PC-3 (cell line): ENCODE results near the gene ATP5PD.

ENCODE experiments used
- EZH2 ChIP-seq: fragments of 300-600 bp; sonication (generic); IDR thresholded peaks from one replicate; pipeline ENCODE4 v1.6.1; 2017; ENCODE audit warnings: antibody characterized with exemption, mild to moderate bottlenecking, low read length; ENCODE audit not compliant: unreplicated experiment
- EZH2phosphoT487 ChIP-seq: fragments of 300-600 bp; sonication (generic); IDR thresholded peaks from 2 replicates; pipeline ENCODE4 v1.6.1; 2018; ENCODE audit warnings: mild to moderate bottlenecking, antibody characterized with exemption, low read length, borderline replicate concordance
- TF ChIP-seq, protein P1 (sequence below): fragments of 300-600 bp; sonication (generic); conservative IDR thresholded peaks from 2 replicates; pipeline ENCODE4 v1.5.1; 2017; ENCODE audit warnings: antibody characterized with exemption, low read depth, mild to moderate bottlenecking, low read length

DNA sequence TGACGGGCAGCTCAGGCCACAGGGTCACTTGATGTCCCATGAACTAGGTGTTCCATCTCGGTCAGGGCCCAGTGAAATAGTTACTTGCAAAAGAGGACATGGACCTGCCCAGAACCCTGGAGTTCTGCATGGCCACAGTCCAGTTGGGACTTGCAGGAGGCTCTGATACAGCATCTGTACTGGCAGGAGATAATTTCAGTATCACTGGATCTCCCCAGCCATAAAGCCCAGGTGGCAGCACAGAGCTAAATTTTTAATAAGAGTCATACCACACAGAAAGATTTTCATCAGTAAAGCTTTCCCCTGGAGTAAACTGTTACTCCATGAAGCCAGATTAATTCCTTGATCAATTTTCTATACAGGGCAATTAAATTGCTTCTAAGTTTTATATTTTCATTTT, 23.0 kb upstream of the ATP5PD start:
- TF ChIP-seq, protein P1, sequence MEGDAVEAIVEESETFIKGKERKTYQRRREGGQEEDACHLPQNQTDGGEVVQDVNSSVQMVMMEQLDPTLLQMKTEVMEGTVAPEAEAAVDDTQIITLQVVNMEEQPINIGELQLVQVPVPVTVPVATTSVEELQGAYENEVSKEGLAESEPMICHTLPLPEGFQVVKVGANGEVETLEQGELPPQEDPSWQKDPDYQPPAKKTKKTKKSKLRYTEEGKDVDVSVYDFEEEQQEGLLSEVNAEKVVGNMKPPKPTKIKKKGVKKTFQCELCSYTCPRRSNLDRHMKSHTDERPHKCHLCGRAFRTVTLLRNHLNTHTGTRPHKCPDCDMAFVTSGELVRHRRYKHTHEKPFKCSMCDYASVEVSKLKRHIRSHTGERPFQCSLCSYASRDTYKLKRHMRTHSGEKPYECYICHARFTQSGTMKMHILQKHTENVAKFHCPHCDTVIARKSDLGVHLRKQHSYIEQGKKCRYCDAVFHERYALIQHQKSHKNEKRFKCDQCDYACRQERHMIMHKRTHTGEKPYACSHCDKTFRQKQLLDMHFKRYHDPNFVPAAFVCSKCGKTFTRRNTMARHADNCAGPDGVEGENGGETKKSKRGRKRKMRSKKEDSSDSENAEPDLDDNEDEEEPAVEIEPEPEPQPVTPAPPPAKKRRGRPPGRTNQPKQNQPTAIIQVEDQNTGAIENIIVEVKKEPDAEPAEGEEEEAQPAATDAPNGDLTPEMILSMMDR: peak; percentile 86
- TF ChIP-seq EZH2 (no peak), EZH2phosphoT487 (no peak)
